WTC11 (cell line): ENCODE measurements around the gene GNRHR. TPM values are rescaled to one million over a fixed set of nuclear protein-coding genes. Genes with fewer than 3 reads are reported as not detected.

Experiments used
- ATAC-seq: fragments of 200-7000 bp; cut with Tn5 transposase; 2 replicates; pipeline ENCODE4 v1.10.0; 2021; ENCODE audit warnings: mild to moderate bottlenecking, moderate library complexity
- CTCF ChIA-PET: fragments of 300-600 bp; sonication (Branson Sonifier 250); formaldehyde crosslinking; loops from one replicate; lab custom pipeline; 2021; ENCODE audit warnings: antibody characterized with exemption; lab: Charles Lee
- POLR2A ChIA-PET: fragments of 350-600 bp; sonication (Branson Sonifier 250); formaldehyde crosslinking; loops from one replicate; lab custom pipeline; 2021; ENCODE audit warnings: antibody characterized with exemption; lab: Charles Lee
- DNase-seq: peaks from one replicate; pipeline ENCODE4 v3.0.0; 2021; ENCODE audit warnings: low spot score
- H3K27ac Mint-ChIP-seq: 2 replicates; pipeline ENCODE4 v1.8.0; 2021; ENCODE audit warnings: mixed read lengths
- H3K27me3 Mint-ChIP-seq: 2 replicates; pipeline ENCODE4 v1.8.0; 2021; ENCODE audit warnings: low read depth, mild to moderate bottlenecking, moderate library complexity, mixed read lengths
- H3K36me3 Mint-ChIP-seq: 2 replicates; pipeline ENCODE4 v1.8.0; 2021; ENCODE audit warnings: mixed read lengths
- H3K4me1 Mint-ChIP-seq: 2 replicates; pipeline ENCODE4 v1.8.0; 2022; ENCODE audit warnings: mixed read lengths
- H3K4me3 Mint-ChIP-seq: 2 replicates; pipeline ENCODE4 v1.8.0; 2021; ENCODE audit warnings: mild to moderate bottlenecking, moderate library complexity, mixed read lengths
- H3K9me3 Mint-ChIP-seq: 2 replicates; pipeline ENCODE4 v1.8.0; 2021; ENCODE audit warnings: mixed read lengths
- ATF1 ChIP-seq: sonication (generic); formaldehyde crosslinking; IDR thresholded peaks from 2 replicates; pipeline ENCODE4 v1.8.1; 2023; ENCODE audit warnings: mild to moderate bottlenecking, moderate library complexity, missing genetic modification reagents
- ATF6 ChIP-seq: sonication (generic); formaldehyde crosslinking; IDR thresholded peaks from 2 replicates; pipeline ENCODE4 v1.8.1; 2023; ENCODE audit warnings: mild to moderate bottlenecking, missing genetic modification reagents
- CREB1 ChIP-seq: sonication (generic); formaldehyde crosslinking; IDR thresholded peaks from 2 replicates; pipeline ENCODE4 v1.8.0; 2023; ENCODE audit warnings: mild to moderate bottlenecking, missing genetic modification reagents
- E2F4 ChIP-seq: sonication (generic); formaldehyde crosslinking; IDR thresholded peaks from 2 replicates; pipeline ENCODE4 v1.8.1; 2022; ENCODE audit warnings: low read depth, mild to moderate bottlenecking, moderate library complexity, missing genetic modification reagents, borderline replicate concordance
- EMX1 ChIP-seq: fragments of 250-450 bp; sonication (Bioruptor Pico); IDR thresholded peaks from 2 replicates; pipeline ENCODE4 v1.8.0; 2021; ENCODE audit warnings: mild to moderate bottlenecking
- ETV6 ChIP-seq: sonication (generic); formaldehyde crosslinking; IDR thresholded peaks from 2 replicates; pipeline ENCODE4 v1.8.1; 2022; ENCODE audit warnings: mild to moderate bottlenecking, missing genetic modification reagents
- GABPB1 ChIP-seq: sonication (generic); formaldehyde crosslinking; IDR thresholded peaks from 2 replicates; pipeline ENCODE4 v1.8.1; 2023; ENCODE audit warnings: mild to moderate bottlenecking, missing genetic modification reagents
- GTF2I ChIP-seq: fragments of 250-450 bp; sonication (Bioruptor Pico); conservative IDR thresholded peaks from 2 replicates; pipeline ENCODE4 v1.4.0; 2021; ENCODE audit warnings: mild to moderate bottlenecking
- HMGA2 ChIP-seq: fragments of 250-450 bp; sonication (Bioruptor Pico); IDR thresholded peaks from 2 replicates; pipeline ENCODE4 v1.4.0; 2021; ENCODE audit warnings: mild to moderate bottlenecking, moderate library complexity
- IRF1 ChIP-seq: sonication (generic); formaldehyde crosslinking; IDR thresholded peaks from 2 replicates; pipeline ENCODE4 v1.8.0; 2023; ENCODE audit warnings: missing genetic modification reagents
- IRF2 ChIP-seq: sonication (generic); formaldehyde crosslinking; IDR thresholded peaks from 2 replicates; pipeline ENCODE4 v1.8.0; 2022; ENCODE audit warnings: low read depth, missing genetic modification reagents, borderline replicate concordance
- JAZF1 ChIP-seq: fragments of 250-450 bp; sonication (Bioruptor Pico); IDR thresholded peaks from 2 replicates; pipeline ENCODE4 v1.9.0; 2021; ENCODE audit warnings: moderate library complexity, mild to moderate bottlenecking, inconsistent platforms
- MLX ChIP-seq: sonication (generic); formaldehyde crosslinking; IDR thresholded peaks from 2 replicates; pipeline ENCODE4 v1.8.1; 2023; ENCODE audit warnings: mild to moderate bottlenecking, missing genetic modification reagents, moderate library complexity
- MXD4 ChIP-seq: fragments of 250-450 bp; sonication (Bioruptor Pico); IDR thresholded peaks from 2 replicates; pipeline ENCODE4 v1.8.0; 2021; ENCODE audit warnings: mild to moderate bottlenecking, moderate library complexity, borderline replicate concordance
- MYBL2 ChIP-seq: sonication (generic); formaldehyde crosslinking; IDR thresholded peaks from 2 replicates; pipeline ENCODE4 v1.8.1; 2023; ENCODE audit warnings: mild to moderate bottlenecking, moderate library complexity, missing genetic modification reagents
- NFYB ChIP-seq: sonication (generic); formaldehyde crosslinking; conservative IDR thresholded peaks from 2 replicates; pipeline ENCODE4 v1.8.0; 2022; ENCODE audit warnings: low read depth, missing genetic modification reagents
- NR2C2 ChIP-seq: sonication (generic); formaldehyde crosslinking; IDR thresholded peaks from 2 replicates; pipeline ENCODE4 v1.8.0; 2022; ENCODE audit warnings: mild to moderate bottlenecking, missing genetic modification reagents
- NR3C1 ChIP-seq: sonication (generic); formaldehyde crosslinking; conservative IDR thresholded peaks from 2 replicates; pipeline ENCODE4 v1.8.1; 2023; ENCODE audit warnings: low read depth, mild to moderate bottlenecking, missing genetic modification reagents
- PRDM15 ChIP-seq: sonication (generic); formaldehyde crosslinking; IDR thresholded peaks from 2 replicates; pipeline ENCODE4 v1.8.0; 2022; ENCODE audit warnings: missing genetic modification reagents
- SMAD3 ChIP-seq: sonication (generic); formaldehyde crosslinking; IDR thresholded peaks from 2 replicates; pipeline ENCODE4 v1.8.0; 2022; ENCODE audit warnings: missing genetic modification reagents, mild to moderate bottlenecking, borderline replicate concordance
- SMAD4 ChIP-seq: sonication (generic); formaldehyde crosslinking; IDR thresholded peaks from 2 replicates; pipeline ENCODE4 v1.8.0; 2022; ENCODE audit warnings: mild to moderate bottlenecking, missing genetic modification reagents
- TEAD4 ChIP-seq: sonication (generic); formaldehyde crosslinking; IDR thresholded peaks from 2 replicates; pipeline ENCODE4 v1.8.0; 2022; ENCODE audit warnings: mild to moderate bottlenecking, missing genetic modification reagents
- USF2 ChIP-seq: sonication (generic); formaldehyde crosslinking; IDR thresholded peaks from 2 replicates; pipeline ENCODE4 v1.8.1; 2023; ENCODE audit warnings: mild to moderate bottlenecking, missing genetic modification reagents, moderate library complexity
- ZNF121 ChIP-seq: sonication (generic); formaldehyde crosslinking; IDR thresholded peaks from 2 replicates; pipeline ENCODE4 v1.8.0; 2023; ENCODE audit warnings: missing genetic modification reagents
- ZNF232 ChIP-seq: sonication (generic); formaldehyde crosslinking; IDR thresholded peaks from 2 replicates; pipeline ENCODE4 v1.8.0; 2022; ENCODE audit warnings: mild to moderate bottlenecking, missing genetic modification reagents
- ZNF263 ChIP-seq: sonication (generic); formaldehyde crosslinking; IDR thresholded peaks from 2 replicates; pipeline ENCODE4 v1.8.1; 2022; ENCODE audit warnings: low read depth, mild to moderate bottlenecking, moderate library complexity, missing genetic modification reagents
- total RNA-seq: library from RNA; stranded (reverse); gene quantifications from 3 replicates; pipeline ENCODE4 v1.2.3, GENCODE V29; 2021

Gene GNRHR
- total RNA-seq, 1 experiment from 2014 or later, result not detected

GRCh38 chr4:67765401-67765800, 11.2 kb upstream of the GNRHR start:
- CTCF ChIA-PET, result interaction anchor here (2.2 kb wide), 1 partner anchor 19 kb away, joined by 8 read pairs; no protein-coding TSS in a partner anchor
- H3K27me3 Mint-ChIP-seq, result no peaks in the 10 kb centered on the region
- TF ChIP-seq USF2 (CRISPR knock-in tag), result no peak
- TF ChIP-seq NR2C2 (CRISPR knock-in tag), result no peak
- no peak for TF ChIP-seq SMAD4
- no peak for TF ChIP-seq HMGA2 (CRISPR knock-in tag)
- no peak for TF ChIP-seq NR3C1 (CRISPR knock-in tag)
- no peak for TF ChIP-seq PRDM15 (CRISPR knock-in tag)
- no peak for TF ChIP-seq GABPB1 (CRISPR knock-in tag)
- no peak for TF ChIP-seq ZNF263 (CRISPR knock-in tag)
- TF ChIP-seq MYBL2 (CRISPR knock-in tag), result no peak
- TF ChIP-seq IRF2 (CRISPR knock-in tag), result no peak
- no peak for TF ChIP-seq ZNF232 (CRISPR knock-in tag)
- TF ChIP-seq, all 79 proteins: peak for 0
- H3K4me1 Mint-ChIP-seq, result peaks cover 4% of the 10 kb centered on the region
- DNase-seq, result no peak
- H3K4me3 Mint-ChIP-seq, result no peak overlapping the region
- H3K36me3 Mint-ChIP-seq, result no peaks in the 10 kb centered on the region
- H3K27ac Mint-ChIP-seq, result no peak overlapping the region
- no peaks in the 10 kb centered on the region for H3K9me3 Mint-ChIP-seq
- POLR2A ChIA-PET, result interaction anchor here (0.6 kb wide), 1 partner anchor 33 kb away, joined by 6 read pairs; no protein-coding TSS in a partner anchor
- no peak for ATAC-seq

GRCh38 chr4:67764183-67764582, 10.0 kb upstream of the GNRHR start:
- DNase-seq (no peak), ATAC-seq (no peak)
- Mint-ChIP-seq H3K4me1 (no peaks in the 10 kb centered on the region), H3K27ac (no peak overlapping the region), H3K9me3 (no peaks in the 10 kb centered on the region), H3K27me3 (no peaks in the 10 kb centered on the region), H3K36me3 (no peaks in the 10 kb centered on the region), H3K4me3 (no peak overlapping the region)
- ChIA-PET POLR2A (no interaction called here), CTCF (interaction anchor here (2.2 kb wide), 1 partner anchor 17 kb away, joined by 8 read pairs; no protein-coding TSS in a partner anchor)
- TF ChIP-seq NFYB (CRISPR knock-in tag), result no peak
- no peak for TF ChIP-seq ATF6 (CRISPR knock-in tag)
- TF ChIP-seq JAZF1 (CRISPR knock-in tag), result no peak
- no peak for TF ChIP-seq ZNF121 (CRISPR knock-in tag)
- no peak for TF ChIP-seq MXD4 (CRISPR knock-in tag)

- Mint-ChIP-seq H3K36me3 (no peaks in the 10 kb centered on the region), H3K27me3 (no peaks in the 10 kb centered on the region), H3K27ac (no peak overlapping the region; the same call in 1 of the 2 replicates), H3K4me3 (no peak overlapping the region), H3K4me1 (peaks cover 7% of the 10 kb centered on the region), H3K9me3 (no peaks in the 10 kb centered on the region)
- ChIA-PET POLR2A (no interaction called here), CTCF (interaction anchor here (2.4 kb wide), 1 partner anchor 15 kb away, joined by 13 read pairs; no protein-coding TSS in a partner anchor)
- DNase-seq (no peak), ATAC-seq (no peak)
- TF ChIP-seq GTF2I (CRISPR knock-in tag), result no peak
- TF ChIP-seq MLX (CRISPR knock-in tag), result no peak
- no peak for TF ChIP-seq CREB1
- TF ChIP-seq SMAD3 (CRISPR knock-in tag), result no peak
- TF ChIP-seq IRF1, result no peak
- no peak for TF ChIP-seq EMX1 (CRISPR knock-in tag)
- TF ChIP-seq ETV6 (CRISPR knock-in tag), result no peak
- TF ChIP-seq NR2C2 (CRISPR knock-in tag), result no peak
- TF ChIP-seq ATF1 (CRISPR knock-in tag), result no peak
- no peak for TF ChIP-seq E2F4
- TF ChIP-seq ZNF121 (CRISPR knock-in tag), result no peak
- no peak for TF ChIP-seq TEAD4
Observed at GRCh38 chr4:67762086-67762485, 7.9 kb upstream of the GNRHR start.
